Measurements from ENCODE around the gene UBE2K. TPM values are rescaled to one million over a fixed set of nuclear protein-coding genes. Genes with fewer than 3 reads are reported as not detected.
A peak's percentile ranks its signal among the peaks of the same experiment; 100 is the strongest.

UBE2K gene
- total RNA-seq, 1 experiment from 2014 or later: 151 TPM

DNA sequence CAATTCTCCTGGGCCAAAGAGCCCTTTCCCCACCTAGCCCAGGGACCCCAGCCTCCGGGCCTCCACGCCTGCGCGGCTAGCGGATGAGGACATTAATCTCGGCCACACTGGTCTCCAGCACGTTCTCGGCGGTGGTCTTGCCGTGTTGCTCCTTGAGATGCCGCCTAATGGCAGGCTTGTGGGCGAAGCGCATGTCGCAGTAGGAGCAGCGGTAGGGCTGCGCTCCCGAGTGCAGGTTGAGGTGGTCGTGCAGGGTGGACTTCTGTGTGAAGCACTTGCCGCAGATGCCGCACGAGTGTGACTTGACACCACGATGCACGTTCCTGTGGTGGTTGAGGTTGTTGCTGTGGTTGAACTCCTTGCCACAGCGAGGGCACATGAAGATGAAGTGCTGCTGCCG is 72.1 kb downstream of the UBE2K start:
- Histone ChIP-seq H3T11ph (ENCODE audit: low read length) (no peak overlapping the region), H2BK5ac (ENCODE audit: insufficient read length, low read length) (no peak overlapping the region), H2BK15ac (ENCODE audit: low read depth, low read length) (no peak overlapping the region), H3K4me1 (ENCODE audit: insufficient read depth, low read length) (no peaks in the 10 kb centered on the region), H3K14ac (ENCODE audit: insufficient read depth, low read length) (no peak overlapping the region), H2BK12ac (ENCODE audit: insufficient read length, low read depth, low read length) (no peak overlapping the region), H2BK120ac (ENCODE audit: low read depth, low read length, poor library complexity, severe bottlenecking) (no peak overlapping the region), H4K5ac (ENCODE audit: insufficient read length, low read depth, low read length) (no peak overlapping the region), H3K9ac (ENCODE audit: extremely low read depth, insufficient read length, low read length) (no peak overlapping the region), H3K4ac (ENCODE audit: low read depth, low read length) (no peak overlapping the region), H2BK20ac (ENCODE audit: low read depth, low read length, poor library complexity, severe bottlenecking) (no peak overlapping the region), H2AFZ (ENCODE audit: low read length) (no peak overlapping the region), H4K20me1 (ENCODE audit: control insufficient read depth, insufficient read depth, insufficient read length) (peaks cover 3% of the 10 kb centered on the region), H3K23ac (ENCODE audit: insufficient read length, low read depth, low read length) (no peak overlapping the region), H3K27ac (ENCODE audit: insufficient read length, low read depth, low read length) (no peak overlapping the region), H4K91ac (ENCODE audit: insufficient read length, low read depth, low read length) (no peak overlapping the region), H3K18ac (ENCODE audit: insufficient read length, low read depth, low read length) (no peak overlapping the region), H3K9me3 (ENCODE audit: control insufficient read depth, low read depth, low read length) (no peaks in the 10 kb centered on the region), H3K23me2 (ENCODE audit: insufficient read length, low read depth, low read length, poor library complexity, severe bottlenecking) (no peaks in the 10 kb centered on the region), H3K79me1 (ENCODE audit: insufficient read depth, low read depth, low read length, poor library complexity, severe bottlenecking) (peaks cover 2% of the 10 kb centered on the region), H4K8ac (replicated peaks; ENCODE audit: insufficient read length, low read depth, low read length) (no peak overlapping the region), H3K79me2 (ENCODE audit: insufficient read depth, low read length) (no peaks in the 10 kb centered on the region), H3K4me2 (ENCODE audit: insufficient read depth, insufficient read length, low read length) (no peak overlapping the region), H3K56ac (ENCODE audit: insufficient read length, low read depth, low read length) (no peak overlapping the region), H2AK5ac (ENCODE audit: insufficient read length, low read length) (no peak overlapping the region), H3K27me3 (ENCODE audit: insufficient read depth, low read length) (no peaks in the 10 kb centered on the region)
- TF ChIP-seq, protein P1, sequence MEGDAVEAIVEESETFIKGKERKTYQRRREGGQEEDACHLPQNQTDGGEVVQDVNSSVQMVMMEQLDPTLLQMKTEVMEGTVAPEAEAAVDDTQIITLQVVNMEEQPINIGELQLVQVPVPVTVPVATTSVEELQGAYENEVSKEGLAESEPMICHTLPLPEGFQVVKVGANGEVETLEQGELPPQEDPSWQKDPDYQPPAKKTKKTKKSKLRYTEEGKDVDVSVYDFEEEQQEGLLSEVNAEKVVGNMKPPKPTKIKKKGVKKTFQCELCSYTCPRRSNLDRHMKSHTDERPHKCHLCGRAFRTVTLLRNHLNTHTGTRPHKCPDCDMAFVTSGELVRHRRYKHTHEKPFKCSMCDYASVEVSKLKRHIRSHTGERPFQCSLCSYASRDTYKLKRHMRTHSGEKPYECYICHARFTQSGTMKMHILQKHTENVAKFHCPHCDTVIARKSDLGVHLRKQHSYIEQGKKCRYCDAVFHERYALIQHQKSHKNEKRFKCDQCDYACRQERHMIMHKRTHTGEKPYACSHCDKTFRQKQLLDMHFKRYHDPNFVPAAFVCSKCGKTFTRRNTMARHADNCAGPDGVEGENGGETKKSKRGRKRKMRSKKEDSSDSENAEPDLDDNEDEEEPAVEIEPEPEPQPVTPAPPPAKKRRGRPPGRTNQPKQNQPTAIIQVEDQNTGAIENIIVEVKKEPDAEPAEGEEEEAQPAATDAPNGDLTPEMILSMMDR (conservative IDR thresholded peaks at IDR 0.05): no peak
- Mint-ChIP-seq H3K9me3 (no peaks in the 10 kb centered on the region), H3K27ac (peak overlapping the region in 2 of 3 experiments; percentile 80 to 81; a peak in 1 of 7 replicates), H3K4me1 (no peaks in the 10 kb centered on the region), H3K36me3 (ENCODE audit: insufficient read depth in 1 of 3, low read depth in 3 of 3) (peaks cover 18 to 68% (median 42%) of the 10 kb centered on the region in 3 experiments), H3K4me3 (no peak overlapping the region), H3K27me3 (ENCODE audit: low read depth) (no peaks in the 10 kb centered on the region)
- no peak for DNase-seq
- no CpG with 5 or more reads among the region's 25 CpGs for WGBS (ENCODE audit: extremely low coverage, insufficient read length, low lambda C conversion rate)

All from H9 (cell line).